H1 (cell line): ENCODE results near the gene DBF4. TPM values are rescaled to one million over a fixed set of nuclear protein-coding genes. Genes with fewer than 3 reads are reported as not detected.

ENCODE experiments used
- CTCF ChIA-PET: fragments of 300-600 bp; sonication (Branson Sonifier 250); formaldehyde crosslinking; loops from one replicate; lab custom pipeline; 2021; ENCODE audit not compliant: partially characterized antibody; lab: Charles Lee
- POLR2A ChIA-PET: fragments of 300-600 bp; sonication (Branson Sonifier 250); formaldehyde crosslinking; loops from one replicate; lab custom pipeline; 2021; ENCODE audit warnings: inconsistent platforms; ENCODE audit not compliant: partially characterized antibody; lab: Charles Lee
- DNase-seq, 2 experiments: peaks; one replicate each; pipeline versions ENCODE4 v3.0.0 to v3.0.0-alpha.2; 2010 to 2022; ENCODE audit warnings: low spot score in 2 of 2, low read depth in 1 of 2, mixed read lengths in 1 of 2
- FAIRE-seq: peaks from 2 replicates; lab custom pipeline; 2011; peaks lifted over from hg19 to GRCh38; lab: Jason Lieb, UNC
- H2AFZ ChIP-seq: 2 replicates; pipeline ENCODE4 v1.8.1; 2012; ENCODE audit warnings: low read length, inconsistent platforms
- H2AK5ac ChIP-seq: 2 replicates; pipeline ENCODE4 v1.6.1; 2013; ENCODE audit warnings: low read depth, low read length
- H2BK120ac ChIP-seq: replicated peaks from 2 replicates; pipeline ENCODE3; 2013; ENCODE audit warnings: low read depth, low read length, inconsistent platforms
- H2BK12ac ChIP-seq: 2 replicates; pipeline ENCODE4 v1.6.1; 2013; ENCODE audit warnings: low read depth, low read length
- H2BK15ac ChIP-seq: 2 replicates; pipeline ENCODE4 v1.6.1; 2013; ENCODE audit warnings: low read length
- H2BK20ac ChIP-seq: 2 replicates; pipeline ENCODE4 v1.6.1; 2013; ENCODE audit warnings: low read length
- H2BK5ac ChIP-seq: 2 replicates; pipeline ENCODE4 v1.6.1; 2013; ENCODE audit warnings: low read depth, low read length
- H3K14ac ChIP-seq: 2 replicates; pipeline ENCODE4 v1.6.1; 2013; ENCODE audit warnings: inconsistent platforms; ENCODE audit not compliant: insufficient read length
- H3K18ac ChIP-seq: 2 replicates; pipeline ENCODE4 v1.6.1; 2013; ENCODE audit warnings: low read length; ENCODE audit errors: extremely low read depth
- H3K23ac ChIP-seq: 2 replicates; pipeline ENCODE4 v1.6.1; 2013; ENCODE audit warnings: inconsistent platforms; ENCODE audit not compliant: insufficient read length
- H3K23me2 ChIP-seq: 2 replicates; pipeline ENCODE4 v1.6.1; 2013; ENCODE audit warnings: low read depth, low read length
- H3K27ac ChIP-seq: 2 replicates; pipeline ENCODE4 v1.6.1; 2011; ENCODE audit warnings: low read depth, low read length, inconsistent platforms
- H3K27me3 ChIP-seq, 4 experiments: replicated peaks in 1 of 4; 1 replicate in 1 of 4; 2 replicates in 3 of 4; pipeline versions ENCODE4 v1.6.1 to v1.8.1; 2011 to 2013; ENCODE audit warnings: low read length in 3 of 4, mild to moderate bottlenecking in 3 of 4, inconsistent platforms in 2 of 4, mixed read lengths in 2 of 4, moderate library complexity in 1 of 4; ENCODE audit not compliant: control insufficient read depth in 3 of 4, insufficient read depth in 3 of 4; ENCODE audit errors: extremely low read depth in 1 of 4
- H3K36me3 ChIP-seq, 4 experiments: 2 replicates each; pipeline versions ENCODE4 v1.6.1 to v1.8.1; 2011 to 2013; ENCODE audit warnings: mild to moderate bottlenecking in 4 of 4, low read length in 3 of 4, moderate library complexity in 2 of 4, control low read depth in 1 of 4, inconsistent platforms in 1 of 4; ENCODE audit not compliant: insufficient read depth in 4 of 4, control insufficient read depth in 2 of 4
- H3K4ac ChIP-seq: replicated peaks from 2 replicates; pipeline ENCODE3; 2013; ENCODE audit warnings: low read length, low read depth, mixed read lengths, inconsistent platforms; ENCODE audit not compliant: insufficient read length
- H3K4me1 ChIP-seq, 4 experiments: replicated peaks in 1 of 4; 1 replicate in 1 of 4; 2 replicates in 3 of 4; pipeline versions ENCODE4 v1.6.1 to v1.8.1; 2011 to 2013; ENCODE audit warnings: low read length in 3 of 4, inconsistent platforms in 2 of 4, mixed read lengths in 1 of 4; ENCODE audit not compliant: insufficient read depth in 4 of 4, control insufficient read depth in 3 of 4
- H3K4me2 ChIP-seq, 2 experiments: 2 replicates each; pipeline versions ENCODE4 v1.6.1 to v1.8.1; 2011 to 2013; ENCODE audit warnings: low read depth in 2 of 2, low read length in 2 of 2, control low read depth in 1 of 2, inconsistent platforms in 1 of 2, mild to moderate bottlenecking in 1 of 2; ENCODE audit not compliant: insufficient read depth in 1 of 2
- H3K4me3 ChIP-seq, 4 experiments: fragments of 200-600, 300-600 bp in 1 of 4; sonication (generic), shearing (Covaris generic), sonication (Bioruptor Twin) in 1 of 4; 2 replicates each; pipeline versions ENCODE4 v1.5.1 to v1.8.1; 2011 to 2016; ENCODE audit warnings: low read length in 4 of 4, low read depth in 3 of 4, control low read depth in 2 of 4, inconsistent platforms in 2 of 4, mild to moderate bottlenecking in 2 of 4, mixed read lengths in 1 of 4, moderate library complexity in 1 of 4; ENCODE audit not compliant: insufficient read depth in 2 of 4; ENCODE audit errors: extremely low read depth in 1 of 4
- H3K56ac ChIP-seq: replicated peaks from 2 replicates; pipeline ENCODE3; 2013; ENCODE audit warnings: low read depth, mild to moderate bottlenecking, mixed read lengths, low read length, inconsistent platforms; ENCODE audit not compliant: insufficient read length
- H3K79me1 ChIP-seq: 2 replicates; pipeline ENCODE4 v1.6.1; 2013; ENCODE audit warnings: low read depth, low read length, control low read depth
- H3K79me2 ChIP-seq, 2 experiments: 2 replicates each; pipeline versions ENCODE4 v1.6.1 to v1.8.1; 2012 to 2013; ENCODE audit warnings: low read length in 2 of 2, mild to moderate bottlenecking in 2 of 2, inconsistent platforms in 1 of 2; ENCODE audit not compliant: insufficient read depth in 2 of 2, control insufficient read depth in 1 of 2
- H3K9ac ChIP-seq, 4 experiments: replicated peaks in 1 of 4; 1 replicate in 1 of 4; 2 replicates in 3 of 4; pipeline versions ENCODE4 v1.6.1 to v1.8.1; 2011 to 2013; ENCODE audit warnings: low read depth in 3 of 4, low read length in 3 of 4, control low read depth in 2 of 4, mild to moderate bottlenecking in 2 of 4, moderate library complexity in 2 of 4, inconsistent platforms in 1 of 4; ENCODE audit errors: extremely low read depth in 1 of 4
- H3K9me3 ChIP-seq, 2 experiments: 2 replicates each; pipeline versions ENCODE4 v1.6.1 to v1.8.1; 2012 to 2013; ENCODE audit warnings: mild to moderate bottlenecking in 2 of 2, moderate library complexity in 2 of 2, control low read depth in 1 of 2, inconsistent platforms in 1 of 2, low read depth in 1 of 2, low read length in 1 of 2, mixed read lengths in 1 of 2; ENCODE audit not compliant: insufficient read depth in 2 of 2
- H4K20me1 ChIP-seq, 2 experiments: replicated peaks in 1 of 2; 2 replicates each; pipeline versions ENCODE3 to v1.8.1; 2011 to 2013; ENCODE audit warnings: inconsistent platforms in 2 of 2, low read length in 2 of 2, mild to moderate bottlenecking in 1 of 2; ENCODE audit not compliant: insufficient read depth in 2 of 2, control insufficient read depth in 1 of 2
- H4K5ac ChIP-seq: 2 replicates; pipeline ENCODE4 v1.6.1; 2013; ENCODE audit warnings: low read length, low read depth, mixed read lengths, inconsistent platforms; ENCODE audit not compliant: insufficient read length
- H4K8ac ChIP-seq: 2 replicates; pipeline ENCODE4 v1.8.0; 2013; ENCODE audit warnings: mild to moderate bottlenecking, moderate library complexity, low read length, inconsistent platforms; ENCODE audit not compliant: insufficient read depth; ENCODE audit errors: extremely low read depth
- H4K91ac ChIP-seq: replicated peaks from 2 replicates; pipeline ENCODE3; 2013; ENCODE audit warnings: low read length, mixed read lengths, inconsistent platforms; ENCODE audit not compliant: insufficient read length
- EP300 ChIP-seq, 2 experiments: IDR thresholded peaks; 1 replicate in 1 of 2; 2 replicates in 1 of 2; pipeline ENCODE4 v1.6.1; 2011 to 2012; ENCODE audit warnings: low read depth in 2 of 2, low read length in 2 of 2, mild to moderate bottlenecking in 2 of 2, borderline replicate concordance in 1 of 2, inconsistent platforms in 1 of 2, moderate library complexity in 1 of 2
- EZH2 ChIP-seq: fragments of 200-600 bp; sonication (generic); IDR thresholded peaks from 2 replicates; pipeline ENCODE4 v1.7.1; 2012; ENCODE audit warnings: low read depth, mild to moderate bottlenecking, moderate library complexity, low read length, inconsistent platforms; ENCODE audit not compliant: severe bottlenecking
- RAD21 ChIP-seq, 2 experiments: IDR thresholded peaks in 1 of 2; conservative IDR thresholded peaks in 1 of 2; 2 replicates each; pipeline ENCODE4 v1.6.1; 2011; ENCODE audit warnings: low read depth in 2 of 2, low read length in 2 of 2, improper control_type of control experiment in 1 of 2, inconsistent platforms in 1 of 2, mild to moderate bottlenecking in 1 of 2, moderate library complexity in 1 of 2
- SIN3A ChIP-seq, 2 experiments: IDR thresholded peaks in 1 of 2; conservative IDR thresholded peaks in 1 of 2; 2 replicates each; pipeline ENCODE4 v1.6.1; 2011 to 2012; ENCODE audit warnings: low read length in 2 of 2, improper control_type of control experiment in 1 of 2, low read depth in 1 of 2, mild to moderate bottlenecking in 1 of 2
- SIRT6 ChIP-seq: IDR thresholded peaks from one replicate; pipeline ENCODE4 v1.7.1; 2012; ENCODE audit warnings: low read length, inconsistent platforms
- SRF ChIP-seq: IDR thresholded peaks from 2 replicates; pipeline ENCODE4 v1.6.1; 2011; ENCODE audit warnings: mild to moderate bottlenecking, low read depth, low read length, moderate library complexity
- polyA plus RNA-seq, 7 experiments: library from polyadenylated mRNA; depleted of rRNA in 3 of 7; stranded (reverse) in 5 of 7; unstranded in 2 of 7; fragments of >200 nt in 5 of 7; fragments of 200-250 nt in 2 of 7; gene quantifications; 1 replicate in 5 of 7; 2 replicates in 1 of 7; 4 replicates in 1 of 7; pipeline versions ENCODE4 v1.2.1 to v1.2.3, GENCODE V29; 2011 to 2013; ENCODE audit warnings: missing spikeins in 2 of 7, mixed read lengths in 2 of 7
- total RNA-seq: library from RNA; stranded (reverse); fragmentation: NEBNext Ultra II Directional; extraction: Animal tissue kit (Norgen Biotek cat#: 25700); gene quantifications from 2 replicates; pipeline ENCODE4 v1.2.1, GENCODE V29; 2021

Gene DBF4
- total and polyA plus RNA-seq, 2 of the 8 experiments (the other 6 are each of a cell fraction or from before 2014, with no cell fraction given): 8.7 to 82.4 TPM

DNA sequence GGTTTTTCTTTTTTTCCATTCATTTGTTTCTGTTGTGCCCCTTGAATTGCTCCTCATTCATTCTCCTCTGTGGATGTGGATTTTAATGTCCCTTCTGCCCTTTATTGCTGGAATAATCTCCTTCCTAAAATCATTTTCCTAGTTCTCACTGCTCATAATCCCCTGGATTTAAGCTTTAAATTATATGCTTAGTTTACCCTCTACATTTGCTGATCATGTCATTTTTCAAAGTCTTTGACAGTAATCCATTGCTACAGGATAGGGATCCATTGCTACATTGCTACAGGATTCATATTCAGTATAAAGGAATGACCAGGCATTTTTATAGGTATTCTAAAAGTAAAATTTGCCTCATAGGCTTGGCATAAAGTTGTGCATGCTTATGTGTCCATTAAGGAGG, 72.1 kb downstream of the DBF4 start:
- Histone ChIP-seq H3K36me3 (no peaks in the 10 kb centered on the region), H3K4me1 (no peaks in the 10 kb centered on the region), H3K9me3 (no peaks in the 10 kb centered on the region), H4K8ac (no peak overlapping the region), H4K20me1 (no peaks in the 10 kb centered on the region), H3K9ac (no peak overlapping the region), H3K23ac (no peak overlapping the region), H4K91ac (no peak overlapping the region), H3K4ac (no peak overlapping the region), H3K4me3 (no peak overlapping the region), H2BK15ac (no peak overlapping the region), H2AFZ (no peak overlapping the region), H3K14ac (no peak overlapping the region), H4K5ac (no peak overlapping the region), H3K27ac (no peak overlapping the region), H3K79me1 (no peaks in the 10 kb centered on the region), H2BK120ac (no peak overlapping the region), H3K4me2 (no peak overlapping the region), H2AK5ac (no peak overlapping the region), H3K27me3 (no peaks in the 10 kb centered on the region), H3K79me2 (no peaks in the 10 kb centered on the region), H3K56ac (no peak overlapping the region), H2BK12ac (no peak overlapping the region), H2BK20ac (no peak overlapping the region), H3K18ac (no peak overlapping the region), H3K23me2 (no peaks in the 10 kb centered on the region), H2BK5ac (no peak overlapping the region)
- FAIRE-seq (no peak), DNase-seq (no peak)
- ChIA-PET POLR2A (no interaction called here), CTCF (no interaction called here)
- no peak for TF ChIP-seq EP300 (IDR thresholded peaks at IDR 0.05; ENCODE audit: borderline replicate concordance in 1 of 2, low read depth in 2 of 2, low read length in 2 of 2)
- no peak for TF ChIP-seq SIRT6
- TF ChIP-seq EZH2: no peak
- no peak for TF ChIP-seq SIN3A (conservative IDR thresholded peaks at IDR 0.05 in 1 of 2, IDR thresholded peaks at IDR 0.05 in 1 of 2; ENCODE audit: low read depth in 1 of 2, low read length in 2 of 2)
- no peak for TF ChIP-seq SRF
- TF ChIP-seq RAD21 (IDR thresholded peaks at IDR 0.05 in 1 of 2, conservative IDR thresholded peaks at IDR 0.05 in 1 of 2; ENCODE audit: low read depth in 2 of 2, low read length in 2 of 2): no peak
